HG02588 (cell line): ENCODE measurements around the gene DTX1.
A peak's percentile ranks its signal among the peaks of the same experiment; 100 is the strongest.

Experiments
- ATAC-seq: cut with Tn5 transposase; IDR thresholded peaks from one replicate; pipeline ENCODE4 v1.9.1; 2021; ENCODE audit warnings: mild to moderate bottlenecking, moderate library complexity; ENCODE audit not compliant: unreplicated experiment

The DTX1 gene

DNA sequence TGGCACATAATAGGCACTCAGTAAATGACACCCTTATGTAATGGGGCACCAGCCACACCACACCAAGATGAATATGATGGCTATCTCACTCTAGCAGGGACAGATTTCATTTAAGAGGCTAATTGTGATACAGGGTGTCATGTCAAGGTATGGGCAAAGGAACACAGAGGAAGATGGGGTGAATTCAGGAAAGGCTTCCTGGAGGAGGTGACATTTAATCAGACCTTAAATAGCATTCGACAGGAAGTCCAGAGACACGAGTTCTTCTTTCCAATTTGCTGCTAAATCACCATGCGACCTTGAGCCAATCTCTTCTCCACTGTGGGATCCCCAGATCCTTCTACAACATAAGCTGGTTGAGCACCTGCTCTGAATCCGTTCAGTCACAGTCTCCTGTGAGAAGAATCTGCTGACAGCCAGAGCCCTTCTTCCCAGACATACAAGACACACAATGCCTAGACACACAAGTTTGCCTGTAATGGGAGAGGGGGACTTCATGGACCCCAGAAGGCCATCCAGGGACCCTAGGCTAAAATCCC is 1.5 kb upstream of the DTX1 start:
- no peak for ATAC-seq

DNA sequence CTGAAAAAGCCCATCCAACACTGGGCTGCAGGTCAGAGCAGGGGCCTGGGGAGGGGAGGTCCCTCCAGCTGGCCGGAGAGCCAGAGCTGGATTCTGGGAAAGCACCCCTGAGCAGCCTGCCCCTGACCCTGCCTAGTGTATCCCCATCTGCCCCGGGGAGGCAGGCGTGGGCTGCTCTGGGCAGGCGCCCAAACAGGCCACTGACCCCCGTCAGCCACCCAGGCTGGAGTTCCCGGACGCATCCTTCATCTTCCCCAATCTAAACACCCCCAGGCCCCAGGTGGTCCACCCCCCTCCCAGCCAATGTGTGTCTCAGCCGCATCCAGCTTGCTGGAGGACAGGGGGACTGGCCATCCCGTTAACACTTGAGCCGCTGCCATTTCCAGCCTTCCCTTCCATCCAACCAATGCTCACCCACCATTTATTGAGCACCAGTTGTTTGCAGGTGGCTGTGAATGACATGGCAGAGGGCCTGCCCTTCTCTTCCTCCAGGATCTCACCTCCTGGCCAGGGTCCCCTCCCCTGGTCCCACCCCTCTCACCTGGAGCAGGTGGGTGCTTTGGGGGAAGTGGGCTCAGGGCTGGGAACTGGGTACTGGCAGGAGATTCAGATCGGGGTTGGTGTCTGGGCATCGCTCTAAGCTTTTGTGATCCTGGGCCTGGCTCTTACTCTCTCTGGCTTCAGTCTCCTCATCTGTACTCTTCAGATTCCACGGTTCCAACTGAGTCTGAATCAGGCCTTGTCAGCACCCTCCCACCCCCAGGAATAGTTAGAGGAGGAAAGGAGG is 743 bp upstream of the DTX1 start:
- no peak for ATAC-seq

DNA sequence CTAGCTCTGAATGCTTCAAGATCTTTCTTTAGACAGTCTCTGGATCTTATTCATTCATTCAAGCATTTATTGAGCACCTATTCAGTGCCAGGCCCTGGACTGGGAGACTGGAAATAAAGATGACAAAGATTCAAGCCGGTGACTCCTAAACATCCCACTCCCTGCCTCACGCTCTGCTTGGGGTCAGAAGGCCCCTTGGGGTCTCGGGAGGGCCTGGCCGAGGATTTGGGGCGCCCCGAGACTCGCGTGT is 224 bp upstream of the DTX1 start:
- no peak for ATAC-seq

DNA sequence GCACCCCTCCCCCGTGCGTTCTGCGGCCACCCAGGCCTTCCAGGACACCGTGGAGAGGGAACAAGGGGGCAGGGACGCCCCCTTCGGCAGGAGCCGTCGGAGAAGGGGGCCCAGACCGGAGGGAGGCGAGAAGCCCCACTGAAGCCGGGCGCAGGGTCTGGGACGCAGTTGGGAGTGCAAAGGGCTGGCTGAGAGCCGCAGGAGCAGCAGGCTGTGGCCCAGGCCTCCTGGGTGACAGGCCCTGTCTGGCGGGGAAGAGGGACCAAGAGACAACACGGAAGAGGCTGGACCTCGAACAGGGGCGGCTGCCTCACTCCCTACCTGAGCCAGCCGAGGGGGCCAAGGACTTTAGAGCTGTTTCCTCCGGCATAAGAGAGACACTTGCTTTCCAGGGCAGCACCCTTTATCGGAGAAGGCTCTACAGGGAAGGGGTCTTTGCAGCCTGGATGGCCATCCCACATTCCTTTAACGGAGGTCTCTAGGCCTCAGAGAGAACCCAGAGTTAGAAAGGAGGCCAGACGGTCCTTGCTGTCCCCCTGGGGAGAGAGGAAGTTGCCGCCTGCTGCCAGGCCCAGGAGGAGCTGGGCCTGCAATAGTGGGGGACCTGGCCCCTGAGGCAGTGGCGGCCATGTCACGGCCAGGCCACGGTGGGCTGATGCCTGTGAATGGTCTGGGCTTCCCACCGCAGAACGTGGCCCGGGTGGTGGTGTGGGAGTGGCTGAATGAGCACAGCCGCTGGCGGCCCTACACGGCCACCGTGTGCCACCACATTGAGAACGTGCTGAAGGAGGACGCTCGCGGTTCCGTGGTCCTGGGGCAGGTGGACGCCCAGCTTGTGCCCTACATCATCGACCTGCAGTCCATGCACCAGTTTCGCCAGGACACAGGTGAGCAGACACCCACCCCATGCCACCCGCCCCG is 1.3 kb downstream of the DTX1 start:
- no peak for ATAC-seq

DNA sequence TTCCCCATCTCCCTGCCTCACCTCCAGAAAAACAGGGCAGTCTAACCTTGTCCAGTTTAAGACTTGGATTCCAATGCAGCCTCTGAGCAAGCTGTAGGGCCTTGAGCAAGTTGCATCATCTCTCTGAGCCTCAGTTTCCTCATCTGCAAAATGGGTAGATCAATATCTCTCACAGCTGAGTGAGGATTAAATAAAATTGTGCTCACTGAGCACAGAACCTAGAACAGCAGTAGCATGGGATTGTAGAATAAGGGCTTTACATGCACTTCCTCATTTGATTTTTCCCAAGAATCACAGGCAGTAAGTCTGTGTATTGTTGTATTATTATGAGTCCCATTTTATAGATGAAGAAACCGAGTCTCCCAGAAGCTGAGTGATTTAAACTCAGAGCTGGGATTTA is 2.0 kb downstream of the DTX1 start:
- ATAC-seq = no peak

DNA sequence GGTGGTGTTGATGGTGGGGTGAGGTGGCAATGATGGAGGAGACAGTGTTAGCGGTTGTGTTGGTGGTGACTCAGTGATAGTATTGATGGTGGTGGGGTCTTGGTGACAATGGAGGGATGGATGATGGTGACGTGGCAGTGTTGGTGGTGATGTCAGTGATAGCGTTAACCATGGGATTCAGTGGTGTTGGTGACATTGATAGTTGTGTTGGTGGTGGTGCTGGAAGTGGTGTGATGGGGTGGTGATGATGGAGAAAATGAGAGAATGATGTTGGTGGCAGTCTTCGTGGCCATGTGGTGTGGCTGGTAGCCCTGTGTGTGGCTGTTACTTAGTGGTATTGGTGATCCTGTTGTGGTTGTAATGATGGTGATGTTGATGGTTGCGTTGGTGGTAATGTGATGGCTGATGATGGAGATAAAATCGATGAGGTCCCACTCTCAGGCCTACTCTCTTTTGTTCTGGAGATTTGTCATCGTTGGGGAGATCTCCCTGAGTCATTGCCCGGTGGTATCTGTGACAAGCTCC is 2.6 kb downstream of the DTX1 start:
- ATAC-seq = no peak

DNA sequence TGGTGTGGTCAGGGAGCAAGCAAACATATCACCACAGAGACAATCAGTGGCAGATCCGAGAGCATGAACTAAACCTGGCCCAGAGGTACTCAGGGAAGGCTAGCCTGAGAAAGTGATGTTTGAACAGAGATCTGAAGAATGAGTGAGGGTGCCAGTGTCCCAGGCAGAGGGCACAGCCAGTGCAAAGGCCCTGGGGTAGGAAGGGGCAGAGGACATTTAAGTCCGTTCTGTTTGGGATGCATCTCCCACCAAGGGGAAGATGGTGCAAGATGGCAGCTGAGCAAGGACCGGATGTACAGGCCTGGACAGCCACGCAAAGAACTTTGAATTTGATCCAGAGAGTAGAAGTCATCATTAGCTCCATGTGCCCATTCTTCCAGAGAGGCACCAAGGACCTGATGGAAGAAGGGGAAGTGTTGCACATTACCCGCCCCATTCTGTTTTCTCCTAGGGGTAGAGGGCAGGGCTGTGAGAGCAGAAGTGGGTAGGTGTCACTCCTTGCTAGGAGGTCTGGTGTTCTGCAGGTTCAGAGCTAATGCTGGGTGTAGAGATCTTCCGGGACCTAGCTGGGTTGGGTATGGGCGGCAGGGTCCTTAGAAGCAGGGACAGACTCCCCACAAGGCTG is 3.9 kb downstream of the DTX1 start:
- ATAC-seq = no peak

DNA sequence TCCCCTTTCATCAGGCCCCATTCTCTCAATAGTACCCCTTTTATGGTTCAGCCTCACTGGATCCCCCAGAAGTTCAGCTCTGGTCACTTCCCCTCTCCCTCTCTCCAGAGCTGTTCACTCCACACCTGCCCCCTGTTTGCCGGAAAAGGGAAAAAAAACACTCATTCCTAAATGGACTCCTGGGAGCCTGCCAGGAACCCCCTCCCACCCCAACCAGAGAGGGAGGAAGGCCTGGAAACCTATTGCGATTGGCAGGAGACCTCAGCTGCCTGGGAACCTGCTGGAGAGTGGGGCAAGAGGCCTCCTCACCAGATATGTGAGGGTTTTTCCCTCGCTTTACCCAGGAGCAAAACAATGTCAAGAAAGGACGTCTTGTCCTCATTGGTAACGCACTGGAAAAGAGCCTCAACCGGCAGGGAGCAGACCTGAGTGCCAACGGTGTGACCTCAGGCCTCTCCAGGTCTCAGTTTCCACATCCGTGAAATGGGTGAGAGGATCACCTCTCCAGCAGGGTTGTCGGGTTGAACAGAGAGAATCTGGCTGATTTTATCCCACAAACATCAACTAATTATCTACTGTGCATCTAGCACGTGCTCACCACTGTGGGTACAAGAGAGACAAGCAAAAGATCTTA is 4.6 kb downstream of the DTX1 start:
- ATAC-seq = no peak

DNA sequence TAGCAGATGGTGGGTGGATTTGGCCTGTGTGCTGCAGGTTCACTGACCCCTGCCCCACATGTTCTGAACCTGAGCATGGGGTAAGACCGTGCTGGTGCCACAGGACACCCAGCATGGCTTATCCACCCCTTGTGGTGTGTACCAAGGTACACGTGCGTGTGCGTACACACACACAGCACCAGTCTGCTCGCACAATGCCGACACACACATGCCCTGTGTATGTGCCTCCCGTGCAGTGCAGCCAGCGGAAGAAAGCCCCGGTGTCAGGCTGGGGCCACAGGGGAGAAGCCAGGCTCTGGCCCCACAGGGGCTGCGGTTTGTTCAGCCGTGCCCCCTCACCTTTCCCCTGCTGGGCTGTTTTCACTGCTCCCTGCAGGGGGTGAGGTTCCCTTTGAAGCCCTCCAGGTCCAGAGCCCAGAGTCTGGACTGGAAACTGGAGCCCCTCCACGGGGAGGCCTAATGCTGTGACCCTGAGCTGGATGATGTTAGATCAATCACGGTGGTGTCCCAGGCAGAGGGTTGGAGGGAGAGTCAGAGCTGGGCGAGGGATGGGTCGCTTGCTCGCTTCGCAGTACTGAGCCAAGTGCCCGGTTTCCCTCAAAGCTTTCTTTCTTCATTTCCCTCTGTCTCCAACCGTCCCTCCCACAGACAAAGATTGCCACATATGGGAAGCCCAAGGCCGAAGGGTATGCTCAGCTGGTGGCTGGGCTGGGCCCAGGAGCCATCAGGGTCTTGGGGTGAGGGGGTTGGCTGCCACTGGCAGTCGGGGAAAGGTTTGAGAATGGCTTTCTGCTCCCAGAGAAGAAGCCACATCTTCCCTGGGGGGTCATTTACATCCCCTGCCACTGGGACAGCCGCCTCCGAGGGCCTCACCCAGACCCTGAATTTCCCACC is 6.2 kb downstream of the DTX1 start:
- ATAC-seq = no peak

DNA sequence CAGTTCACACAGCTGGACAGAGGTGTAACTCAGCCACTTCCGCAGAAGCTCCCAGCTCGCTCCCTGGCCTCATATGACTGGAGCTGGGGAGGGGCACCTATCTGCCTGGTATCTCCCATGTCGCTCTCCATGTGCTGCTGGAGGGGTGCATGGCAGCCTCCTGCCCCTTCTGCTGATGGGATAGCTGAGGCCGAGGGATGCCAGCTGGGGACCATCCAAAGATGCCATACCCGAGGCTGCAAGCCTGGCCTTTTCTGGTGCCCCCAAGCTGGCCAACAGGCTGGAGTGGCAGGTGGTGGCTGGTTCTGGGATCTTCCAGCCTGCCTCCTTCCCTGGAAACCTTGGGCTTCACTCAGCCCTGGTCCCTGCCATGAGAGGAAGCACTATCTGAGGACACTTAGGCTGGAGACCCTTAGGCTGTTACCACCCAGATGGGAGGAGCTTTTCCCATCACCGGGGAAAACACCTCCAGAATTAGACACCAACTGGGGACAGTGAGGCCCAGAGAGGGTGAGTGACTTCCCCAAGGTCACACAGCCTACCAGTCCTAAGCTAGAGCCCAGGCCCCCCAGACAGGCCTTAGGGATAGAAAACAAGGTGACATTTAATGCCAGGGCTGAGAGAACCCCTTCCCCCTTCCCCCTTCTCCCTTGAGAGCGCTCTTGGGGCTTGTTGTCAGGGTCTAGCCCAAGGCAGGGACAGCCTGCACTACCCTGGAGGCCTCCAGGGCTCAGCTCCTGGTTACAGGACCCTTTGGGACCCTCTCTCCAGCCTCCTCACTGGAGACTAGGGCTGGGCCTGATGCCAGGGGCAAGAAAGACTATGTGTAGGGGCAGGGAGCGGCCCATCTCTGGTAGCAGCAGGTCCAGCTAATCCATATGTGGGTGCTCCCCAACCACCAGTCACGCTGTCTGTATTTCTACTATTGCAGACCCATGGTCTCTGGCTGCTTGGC is 7.1 kb downstream of the DTX1 start:
- no peak for ATAC-seq

DNA sequence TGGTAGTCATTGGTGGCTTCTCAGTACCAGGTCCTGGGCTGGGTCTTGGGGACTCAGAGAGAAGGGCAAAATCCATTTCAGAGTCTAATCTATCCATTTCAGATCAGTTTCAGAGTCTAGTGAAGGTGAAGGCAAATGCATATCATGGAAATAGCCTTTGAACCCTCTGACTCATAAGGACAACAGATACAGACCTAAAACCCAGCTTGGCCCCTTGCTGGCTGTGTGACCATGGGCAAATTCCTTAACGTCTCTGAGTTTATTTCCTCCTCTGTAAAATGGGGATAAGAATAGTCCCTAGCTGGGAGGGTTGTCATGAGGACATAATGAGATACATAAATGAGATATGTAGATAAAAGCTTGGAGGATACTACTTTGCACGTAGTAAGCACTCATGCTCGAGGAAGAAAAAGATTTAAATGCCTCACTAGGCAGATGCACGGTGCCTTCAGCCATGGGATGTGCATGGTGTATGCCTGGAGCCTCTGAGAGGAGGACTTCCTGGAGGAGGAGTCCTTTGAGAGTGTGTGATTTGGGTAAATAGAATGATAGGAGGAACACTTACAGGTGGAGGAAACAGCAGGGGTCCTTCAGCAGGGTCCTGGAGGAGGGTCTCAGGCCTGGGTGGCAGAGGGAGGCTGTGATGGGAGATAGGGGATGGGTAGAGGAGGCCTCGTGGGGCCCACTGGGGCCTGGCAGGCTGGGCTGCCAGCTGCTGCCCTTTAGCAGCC is 8.0 kb downstream of the DTX1 start:
- ATAC-seq = no peak

DNA sequence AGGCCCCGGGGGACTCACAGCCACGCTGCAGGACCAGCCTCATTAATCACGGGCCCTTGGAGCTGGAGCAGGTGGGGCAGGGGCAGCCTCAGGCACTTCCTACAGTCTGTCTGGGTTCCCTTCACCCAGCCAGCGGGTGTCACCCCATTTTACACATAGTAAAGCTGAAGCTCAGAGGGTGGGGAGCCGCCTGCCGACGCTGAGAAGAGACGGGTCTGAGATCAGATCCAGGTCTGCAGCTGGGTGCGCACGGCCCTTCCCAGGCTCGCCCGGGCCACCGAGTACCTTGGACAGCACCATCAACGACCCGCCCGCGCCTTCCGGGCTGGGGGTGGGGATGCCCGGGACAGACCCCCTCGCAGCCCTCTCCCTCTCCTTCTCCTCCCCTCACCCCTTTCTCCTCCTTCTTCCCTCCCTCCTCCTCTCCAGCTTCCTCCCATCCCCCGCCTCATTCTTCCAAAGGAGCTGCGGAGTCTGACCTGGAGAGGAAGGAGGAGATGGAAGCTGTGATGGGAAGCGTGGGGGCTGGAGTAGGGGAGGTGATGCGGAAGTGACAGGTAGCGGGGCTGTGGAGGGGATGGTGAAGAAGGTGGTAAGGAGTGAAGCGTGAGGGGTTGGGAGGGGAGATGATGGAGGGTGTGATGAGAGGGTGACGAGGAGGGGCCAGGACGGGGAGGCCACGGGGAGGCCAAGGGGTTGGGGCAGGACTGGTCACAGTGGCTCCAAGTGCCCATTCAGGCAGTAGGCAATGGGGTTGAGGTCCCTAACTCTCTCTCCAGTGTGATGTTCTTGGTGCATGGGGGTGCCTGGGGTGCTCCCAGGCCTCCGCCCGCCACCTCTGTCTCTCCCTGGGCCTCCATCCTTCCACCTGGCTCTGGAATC is 8.8 kb downstream of the DTX1 start:
- no peak for ATAC-seq

DNA sequence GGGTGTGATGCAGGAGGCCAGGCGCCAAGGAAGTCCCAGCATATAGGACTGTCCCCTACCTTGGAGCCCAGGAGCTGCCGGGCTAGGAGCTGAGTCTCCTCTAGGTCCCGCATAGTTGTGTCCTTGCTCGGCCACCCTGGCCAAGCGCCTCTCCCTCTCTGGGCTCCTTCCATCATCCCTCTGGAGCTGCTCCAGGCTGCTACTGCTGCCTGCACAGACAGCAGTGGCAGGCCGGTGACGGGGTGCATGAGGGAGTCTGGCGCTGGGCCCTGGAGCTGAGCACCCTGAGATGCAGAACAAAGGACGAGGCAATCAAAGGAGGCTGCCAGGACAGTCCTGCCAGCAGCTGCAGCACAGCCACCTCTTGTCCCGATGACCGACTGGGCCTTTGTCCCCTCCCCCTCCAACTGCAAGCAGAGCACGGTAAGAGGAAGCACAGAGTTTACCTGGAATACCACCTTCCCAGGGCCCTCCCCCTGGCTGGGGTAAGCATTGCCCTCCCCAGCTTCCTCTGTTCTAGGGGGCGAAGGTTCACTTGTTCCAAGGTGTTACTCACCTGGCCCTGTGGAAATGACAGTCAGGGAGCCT is 10.4 kb downstream of the DTX1 start:
- ATAC-seq = no peak

DNA sequence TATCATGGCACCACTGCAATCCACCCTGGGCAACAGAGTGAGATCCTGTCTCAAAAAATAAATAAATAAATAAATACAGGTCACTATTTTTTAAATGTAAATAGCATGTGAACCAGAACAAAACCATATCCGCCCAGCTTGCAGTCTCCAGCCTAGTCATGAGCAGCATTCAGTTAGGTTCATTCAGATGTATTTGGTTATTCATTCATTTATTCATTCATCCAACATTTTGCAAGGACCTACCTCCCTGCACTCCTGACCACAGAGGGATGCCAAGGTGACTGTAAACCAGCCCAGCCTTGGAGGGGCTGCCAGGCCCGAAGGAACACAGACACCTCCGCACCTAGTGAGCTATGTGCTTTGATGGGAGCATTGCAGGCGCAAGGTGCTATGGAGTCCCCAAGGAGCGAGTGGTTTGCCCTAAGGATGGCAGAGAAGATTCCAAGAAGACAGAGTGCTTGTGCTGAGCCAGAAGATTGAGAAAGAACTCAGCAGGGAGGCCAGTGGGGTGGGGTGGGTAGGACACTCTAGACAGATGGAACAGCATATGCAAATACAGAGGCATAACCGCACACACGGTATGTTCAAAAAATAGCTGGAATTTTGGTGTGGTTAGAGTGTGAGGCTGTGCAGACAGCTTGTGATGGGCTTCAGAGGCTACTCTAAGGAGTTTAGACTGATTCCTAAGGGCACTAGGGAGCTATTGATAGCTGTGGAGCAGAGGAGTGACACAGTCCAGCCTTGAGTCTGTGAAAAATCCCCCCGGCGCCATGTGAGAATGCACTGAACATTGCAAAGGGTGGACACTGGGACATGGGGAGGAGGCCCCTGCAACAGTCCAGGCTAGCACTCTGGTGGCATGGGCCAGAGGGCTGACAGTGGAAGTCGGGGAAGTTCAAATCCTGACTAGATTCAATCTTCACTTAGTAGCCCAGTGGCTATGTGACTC is 11.7 kb downstream of the DTX1 start:
- no peak for ATAC-seq

DNA sequence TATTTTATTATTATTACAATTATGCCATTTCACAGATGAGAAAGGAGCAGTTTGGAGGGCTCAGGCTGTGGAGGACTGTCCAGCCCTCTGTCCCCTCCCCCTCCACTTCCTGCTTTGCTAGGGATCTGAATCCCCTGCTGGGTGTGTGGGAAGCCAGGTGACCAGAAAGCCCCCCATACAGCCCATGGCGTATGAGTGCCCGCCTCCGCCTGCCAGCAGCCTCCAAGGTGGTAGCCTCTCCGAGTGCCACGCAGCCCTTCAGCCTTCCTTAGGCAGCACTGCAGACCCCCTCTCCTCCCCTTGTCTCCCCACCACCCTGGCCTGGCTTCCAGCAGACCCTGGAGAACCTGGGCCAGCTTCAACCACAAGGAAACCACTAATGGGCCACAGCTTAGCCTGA is 12.6 kb downstream of the DTX1 start:
- no peak for ATAC-seq

DNA sequence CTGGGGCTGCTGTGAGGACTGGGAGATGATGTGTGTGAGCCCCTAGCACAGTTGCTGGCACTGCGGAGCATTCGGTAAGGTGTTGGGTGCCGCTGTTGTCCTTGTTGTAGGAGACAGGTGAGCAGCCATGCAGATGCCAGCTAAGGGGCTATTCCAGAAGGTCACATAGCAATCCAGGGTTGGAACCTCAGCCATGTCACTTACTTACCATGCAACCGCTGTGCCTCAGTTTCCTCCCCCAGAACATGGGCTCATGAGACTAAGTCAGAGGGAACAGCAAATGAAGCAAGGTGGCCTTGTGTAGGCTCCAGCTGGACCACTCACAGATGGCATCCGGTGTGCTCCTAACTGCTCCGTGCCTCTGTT is 13.2 kb downstream of the DTX1 start:
- ATAC-seq = peak; percentile 2
